Stimulated activated CD4-positive, alpha-beta T cell treated with anti-CD3 and anti-CD28 coated beads, Interleukin-1b, Interleukin-23, amount 100 ng/mL, for 4 hours (primary cell): ENCODE measurements around the gene PDAP1.
"Not testable (repeated sequence)": the region's sequence is repeated elsewhere in the genome, so short reads cannot be mapped to it uniquely, and the experiment has no call there.

ENCODE experiments used
- DNase-seq, 2 donors: peaks; one replicate each; pipeline ENCODE4 v3.0.0-alpha.2; 2020; ENCODE audit warnings: low read depth in 2 of 2

Gene PDAP1

DNA sequence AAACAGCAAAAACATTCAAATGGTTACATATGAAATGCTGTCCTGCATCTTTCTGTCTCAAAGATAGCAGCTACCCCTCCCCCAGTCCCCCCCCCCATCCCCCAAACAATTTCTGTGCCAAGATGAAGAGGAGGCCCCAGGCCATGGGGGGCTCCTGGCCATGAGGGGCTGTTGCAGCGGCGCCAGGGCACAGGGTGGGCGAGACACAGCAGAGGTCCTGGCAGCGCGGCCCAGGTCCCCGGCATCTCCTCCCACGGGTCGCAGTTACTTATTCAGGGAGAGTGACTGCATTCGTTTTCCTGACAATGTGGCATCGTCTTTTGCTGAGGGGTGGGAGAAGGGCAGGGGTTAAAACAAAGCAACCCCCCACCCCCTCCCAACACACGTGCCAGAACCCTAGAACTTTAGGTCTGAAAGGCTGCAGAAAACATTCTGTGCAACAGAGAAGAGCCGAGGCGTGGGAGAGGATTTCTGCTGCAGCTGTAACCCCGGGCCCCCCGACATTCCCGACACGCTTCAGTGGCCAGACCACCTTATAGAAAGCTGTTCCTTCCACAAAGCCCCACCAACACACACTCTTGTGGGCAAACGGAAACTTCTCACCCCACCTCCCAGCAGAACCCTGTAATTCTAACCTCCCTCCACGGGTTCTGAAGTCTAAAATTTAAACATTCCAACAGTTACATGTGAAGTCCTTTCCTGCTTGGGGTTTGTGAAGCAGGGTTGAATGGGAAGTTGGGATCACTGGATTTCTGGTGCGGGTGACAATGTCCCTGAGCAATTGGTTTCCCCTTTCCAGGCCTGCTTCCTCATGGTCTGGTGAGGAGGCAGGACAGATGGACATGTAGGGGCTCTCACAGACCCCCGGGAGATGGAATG, 11.7 kb downstream of the PDAP1 start:
- no peak for DNase-seq

DNA sequence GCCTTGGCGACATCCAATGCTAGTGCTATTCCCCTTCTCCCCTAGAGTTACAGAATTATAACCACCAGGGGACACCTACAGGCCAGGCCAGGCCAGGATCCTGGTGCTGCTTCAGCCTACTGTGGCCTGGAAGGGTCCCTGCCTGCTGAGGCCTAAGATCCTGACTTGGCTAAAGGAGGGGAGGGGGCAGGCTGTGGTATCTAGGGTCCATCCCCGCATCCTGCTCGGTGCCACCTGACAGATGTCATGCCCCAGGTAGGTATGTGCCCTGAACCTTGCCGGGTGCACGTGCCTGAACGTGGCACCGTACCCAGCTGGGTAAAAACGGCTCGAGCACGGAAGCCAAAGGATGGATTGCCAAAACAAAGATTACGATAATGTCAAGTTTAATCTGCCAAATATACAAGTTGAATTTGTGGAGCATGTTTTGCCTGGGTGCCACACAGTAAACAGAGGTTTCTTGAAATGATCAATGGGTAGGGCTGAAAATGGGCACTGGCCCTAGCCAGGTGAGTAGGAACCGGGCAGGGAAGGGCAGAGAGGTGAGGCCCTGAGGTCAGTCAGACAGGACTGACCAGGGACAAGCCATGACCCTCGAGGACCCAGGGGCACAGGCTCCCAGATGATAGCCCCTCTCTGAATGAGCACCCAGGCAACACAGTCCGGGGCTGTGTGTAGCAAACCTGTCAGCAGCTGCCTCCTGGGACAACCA, 12.6 kb downstream of the PDAP1 start:
- DNase-seq: no peak

DNA sequence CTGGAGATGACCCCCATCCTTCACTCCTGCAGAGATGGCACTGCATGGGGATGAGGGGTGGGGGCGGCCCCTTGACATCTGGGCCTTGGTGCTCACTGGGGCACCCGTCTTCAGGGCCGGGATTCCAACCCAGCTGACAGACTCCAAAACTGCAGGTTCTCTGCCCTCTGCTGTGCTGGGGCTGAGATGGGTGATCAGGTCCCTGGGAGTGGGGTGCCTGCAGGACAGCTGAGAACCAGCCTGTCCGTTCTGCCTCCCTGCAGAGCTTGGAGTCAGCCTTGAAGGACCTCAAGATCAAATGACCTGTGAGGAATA, 14.3 kb downstream of the PDAP1 start:
- DNase-seq: no peak

DNA sequence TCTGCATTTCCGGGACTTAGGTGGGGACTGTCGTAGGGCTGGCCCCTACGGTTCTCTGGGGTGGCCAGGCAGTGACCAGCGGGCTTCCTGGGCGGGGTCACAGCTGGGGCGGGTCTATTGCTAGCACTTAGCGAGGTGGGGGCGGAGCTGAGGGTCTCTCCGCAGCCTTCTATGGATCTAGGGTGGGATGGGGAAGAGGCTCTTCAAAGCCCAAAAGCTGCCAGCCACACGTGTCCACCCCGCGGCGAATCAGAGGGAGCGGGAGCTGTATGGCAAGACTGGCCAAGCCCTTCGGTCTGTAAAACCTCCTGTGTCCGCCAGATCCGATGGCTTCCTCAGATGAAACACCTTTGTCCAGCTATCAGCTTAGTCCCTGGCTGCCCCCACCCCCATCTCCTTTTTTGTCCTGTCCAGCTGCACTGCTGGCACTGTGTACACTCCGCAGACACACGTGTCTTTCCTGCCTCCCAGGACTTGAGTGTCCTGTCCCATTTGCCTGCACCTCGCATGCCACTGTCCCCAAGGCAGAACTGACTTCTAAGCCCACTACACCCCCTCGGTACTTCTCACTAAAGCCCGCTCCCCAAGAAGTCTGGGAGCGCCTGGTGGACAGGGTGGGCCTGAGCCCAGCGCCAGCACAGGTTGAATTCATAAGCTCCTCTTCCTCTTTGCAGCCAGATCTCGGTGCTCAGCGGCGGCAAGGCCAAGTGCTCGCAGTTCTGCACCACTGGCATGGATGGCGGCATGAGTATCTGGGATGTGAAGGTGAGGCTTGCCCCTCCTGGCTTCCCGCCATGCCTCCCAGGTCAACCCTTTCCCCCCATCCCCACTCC, 14.8 kb downstream of the PDAP1 start:
- DNase-seq: no peak

DNA sequence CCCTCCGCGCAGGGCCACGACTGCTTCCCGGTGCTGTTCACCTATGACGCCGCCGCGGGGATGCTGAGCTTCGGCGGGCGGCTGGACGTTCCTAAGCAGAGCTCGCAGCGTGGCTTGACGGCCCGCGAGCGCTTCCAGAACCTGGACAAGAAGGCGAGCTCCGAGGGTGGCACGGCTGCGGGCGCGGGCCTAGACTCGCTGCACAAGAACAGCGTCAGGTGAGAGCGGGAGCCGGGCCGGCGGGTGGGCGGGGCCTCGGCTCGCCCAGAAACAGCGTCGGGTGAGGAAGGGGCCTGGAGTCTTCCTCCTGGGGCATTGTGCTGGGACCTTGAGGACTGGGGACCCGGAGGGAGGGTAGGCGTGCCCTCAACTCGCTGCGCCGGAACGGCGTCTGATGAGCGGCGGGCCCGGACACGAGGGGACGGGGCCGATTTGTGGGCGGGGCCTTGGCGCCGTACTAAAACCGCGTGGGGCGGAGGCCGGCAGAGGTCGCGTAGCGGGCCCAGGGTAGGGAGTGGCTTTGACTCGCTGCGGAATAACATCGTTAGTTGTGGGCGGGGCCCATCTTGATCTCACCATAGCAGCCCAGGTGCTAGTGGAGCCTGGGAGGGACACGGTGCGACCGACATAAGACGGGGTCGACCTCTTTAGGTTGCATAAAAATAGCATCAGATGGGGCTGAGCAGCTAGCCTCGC, 15.6 kb downstream of the PDAP1 start:
- DNase-seq: peak; percentile 70 to 72

DNA sequence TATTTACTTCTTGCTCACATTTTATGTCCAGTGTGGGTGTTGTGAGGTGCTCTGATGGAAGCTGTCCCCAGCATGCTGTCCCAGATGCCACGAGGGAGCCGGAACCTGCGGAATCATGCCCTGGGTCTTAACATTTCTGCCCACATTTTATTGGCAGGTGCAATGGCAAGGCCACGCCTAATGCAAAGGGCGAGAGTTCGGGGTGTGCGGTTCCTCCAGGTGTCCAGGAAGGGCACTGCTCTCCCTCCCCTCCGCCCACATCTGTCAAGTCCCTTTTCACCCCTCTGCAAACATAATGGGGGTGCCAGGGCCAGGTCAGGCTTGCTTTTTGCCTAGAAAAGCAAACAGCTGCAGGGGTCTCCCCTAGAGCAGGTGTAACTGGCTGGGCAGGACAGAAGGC, 16.4 kb downstream of the PDAP1 start:
- DNase-seq: no peak

DNA sequence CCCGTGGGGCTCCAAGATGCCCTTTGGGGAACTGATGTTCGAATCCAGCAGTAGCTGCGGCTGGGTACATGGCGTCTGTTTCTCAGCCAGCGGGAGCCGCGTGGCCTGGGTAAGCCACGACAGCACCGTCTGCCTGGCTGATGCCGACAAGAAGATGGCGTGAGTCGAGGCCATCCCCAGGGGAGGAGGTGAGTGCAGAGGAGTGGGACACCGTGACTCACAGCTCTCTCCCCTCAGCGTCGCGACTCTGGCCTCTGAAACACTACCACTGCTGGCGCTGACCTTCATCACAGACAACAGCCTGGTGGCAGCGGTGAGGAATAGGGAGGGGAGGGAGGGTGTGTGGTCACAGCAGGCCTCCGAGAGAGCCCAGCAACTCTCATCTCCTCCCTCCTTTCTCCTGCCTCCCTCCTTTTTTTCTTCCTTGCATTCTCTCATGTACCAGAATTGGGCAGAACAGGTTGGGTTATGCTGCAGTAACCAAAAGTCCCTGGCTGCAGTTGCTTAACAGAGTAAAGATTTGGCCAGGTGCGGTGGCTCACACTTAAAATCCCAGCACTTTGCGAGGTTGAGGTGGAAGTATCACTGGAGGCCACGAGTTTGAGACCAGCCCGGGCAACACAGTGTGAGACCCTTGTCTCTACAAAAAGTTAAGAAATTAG, 17.3 kb downstream of the PDAP1 start:
- DNase-seq: no peak

DNA sequence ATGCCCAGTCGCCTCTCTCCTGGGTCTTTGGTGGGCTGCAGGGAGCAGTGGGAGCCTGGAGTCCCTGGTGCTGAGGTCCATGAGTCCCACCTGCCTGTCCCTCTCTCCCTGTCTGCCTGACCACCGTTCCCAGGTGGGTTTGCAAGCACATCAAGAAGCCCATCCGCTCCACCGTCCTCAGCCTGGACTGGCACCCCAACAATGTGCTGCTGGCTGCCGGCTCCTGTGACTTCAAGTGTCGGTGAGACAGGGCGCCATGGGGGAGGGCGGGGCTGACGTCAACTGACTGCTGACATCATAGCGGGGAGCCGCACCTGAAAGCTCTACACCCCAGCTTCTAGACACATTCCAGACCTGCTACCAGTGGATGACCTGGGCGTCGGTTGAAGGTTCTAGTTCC, 18.6 kb downstream of the PDAP1 start:
- DNase-seq: no peak

DNA sequence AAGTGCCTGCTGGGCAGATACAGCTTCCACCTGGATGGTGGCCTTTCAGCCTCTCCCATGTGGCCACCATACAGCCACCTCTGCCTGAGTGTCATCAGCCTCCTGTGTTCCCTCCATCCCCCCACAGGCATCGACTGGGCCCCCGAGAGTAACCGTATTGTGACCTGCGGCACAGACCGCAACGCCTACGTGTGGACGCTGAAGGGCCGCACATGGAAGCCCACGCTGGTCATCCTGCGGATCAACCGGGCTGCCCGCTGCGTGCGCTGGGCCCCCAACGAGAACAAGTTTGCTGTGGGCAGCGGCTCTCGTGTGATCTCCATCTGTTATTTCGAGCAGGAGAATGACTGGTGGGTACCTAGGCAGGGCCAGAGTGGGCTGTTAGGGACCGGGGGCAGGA, 20.5 kb downstream of the PDAP1 start:
- no peak for DNase-seq

DNA sequence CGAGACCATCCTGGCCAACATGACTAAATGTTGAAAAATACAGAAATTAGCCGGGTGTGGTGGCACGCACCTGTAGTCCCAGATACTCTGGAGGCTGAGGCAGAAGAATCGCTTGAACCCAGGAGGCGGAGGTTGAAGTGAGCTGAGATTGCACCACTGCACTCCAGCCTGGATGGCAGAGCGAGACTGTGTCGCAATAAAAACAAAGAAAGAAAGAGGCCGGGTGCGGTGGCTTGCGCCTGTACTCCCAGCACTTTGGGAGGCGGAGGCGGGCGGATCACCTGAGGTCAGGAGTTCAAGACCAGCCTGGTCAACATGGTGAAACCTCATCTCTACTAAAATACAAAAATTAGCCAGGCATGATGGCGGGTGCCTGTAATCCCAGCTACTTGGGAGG, 21.2 kb downstream of the PDAP1 start:
- DNase-seq: not testable (repeated sequence)

DNA sequence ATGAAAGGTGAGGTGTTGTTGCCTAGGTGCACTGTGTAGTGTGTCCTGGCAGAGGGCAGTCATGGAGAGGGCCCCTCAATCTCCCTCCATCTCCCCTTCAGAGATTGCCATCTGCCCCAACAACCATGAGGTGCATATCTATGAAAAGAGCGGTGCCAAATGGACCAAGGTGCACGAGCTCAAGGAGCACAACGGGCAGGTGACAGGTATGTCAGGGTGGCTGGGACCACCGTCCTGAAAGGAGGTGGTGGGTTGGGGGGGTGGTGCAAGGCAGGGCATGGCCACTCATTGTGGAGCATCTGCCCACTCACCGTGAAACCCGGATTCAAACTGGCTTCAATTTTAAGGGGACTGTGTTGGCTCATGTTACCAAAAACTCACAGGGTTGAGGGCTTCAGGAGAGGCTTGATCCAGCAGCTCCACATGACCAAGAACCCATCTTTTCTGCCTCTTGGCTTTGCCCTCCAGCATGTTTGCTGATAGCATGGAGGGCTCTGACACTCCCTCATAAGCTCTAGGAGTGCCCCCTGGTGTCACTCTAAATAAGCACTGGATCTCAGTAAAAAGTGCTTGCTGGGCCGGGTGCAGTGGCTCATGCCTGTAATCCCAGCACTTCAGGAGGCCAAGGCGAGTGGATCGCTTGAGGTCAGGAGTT, 21.7 kb downstream of the PDAP1 start:
- no peak for DNase-seq

DNA sequence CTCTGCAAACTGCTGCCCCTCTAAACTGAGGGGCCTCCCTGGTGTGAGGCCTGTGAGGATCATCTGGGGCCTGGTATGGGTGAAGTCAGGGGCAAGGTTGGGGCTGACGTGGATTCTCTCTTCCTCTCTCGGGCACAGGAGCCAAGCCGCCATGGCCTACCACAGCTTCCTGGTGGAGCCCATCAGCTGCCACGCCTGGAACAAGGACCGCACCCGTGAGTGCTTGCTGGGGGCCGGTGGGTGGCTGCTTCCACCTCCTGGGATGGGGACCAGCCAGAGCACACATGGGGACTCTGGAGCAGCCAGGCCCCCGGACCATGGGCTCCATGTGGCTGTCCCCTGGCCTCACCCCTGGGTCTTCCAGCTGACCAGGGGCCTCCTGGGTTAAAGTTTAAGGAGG, 22.8 kb downstream of the PDAP1 start:
- DNase-seq: no peak

DNA sequence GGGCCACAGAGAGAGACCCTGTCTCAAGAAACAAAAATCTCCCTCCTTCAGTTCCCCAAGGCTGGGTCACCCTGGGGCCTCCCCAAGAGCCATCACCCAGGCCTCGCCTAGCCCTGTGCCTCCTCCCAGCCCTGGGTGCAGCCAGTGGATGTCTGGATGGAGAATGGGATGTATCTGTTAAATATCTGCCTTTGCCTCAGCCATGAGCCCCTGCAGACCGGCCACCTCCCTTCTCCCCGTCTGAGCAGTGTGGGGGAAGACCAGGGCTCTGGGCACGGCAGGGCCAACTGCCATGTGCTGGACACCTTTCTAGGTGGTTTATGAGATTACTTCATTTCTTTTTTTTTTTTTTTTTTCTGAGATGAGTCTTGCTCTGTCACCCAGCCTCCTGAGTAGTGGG, 23.9 kb downstream of the PDAP1 start:
- DNase-seq: no peak

DNA sequence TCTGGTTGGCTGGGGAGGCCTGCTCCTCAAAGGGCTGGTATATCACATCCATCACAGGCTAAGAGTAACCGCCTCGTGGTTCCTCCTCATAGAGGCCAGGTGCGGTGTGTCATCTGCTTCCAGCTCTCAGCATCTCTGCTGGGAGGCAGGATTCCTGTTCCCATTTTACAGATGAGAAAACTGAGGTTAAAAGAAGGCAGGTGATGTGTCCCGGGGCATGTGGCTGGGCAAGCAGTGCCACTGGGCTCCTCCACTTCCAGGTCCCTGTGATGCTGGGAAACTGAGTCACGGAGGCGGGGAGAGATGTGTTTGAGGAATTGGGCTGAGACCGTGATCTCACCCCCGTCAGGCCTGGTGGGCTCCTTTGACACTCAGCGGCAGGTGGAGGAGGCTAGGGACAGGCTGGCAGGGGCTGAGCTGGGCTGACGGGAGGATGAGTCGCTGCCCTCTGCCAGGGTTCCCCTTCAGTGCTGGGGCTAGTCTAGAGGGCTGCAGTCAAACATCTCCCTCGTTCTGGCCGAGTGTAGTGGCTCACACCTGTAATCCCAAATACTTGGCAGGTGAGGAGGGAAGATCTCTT, 24.5 kb downstream of the PDAP1 start:
- no peak for DNase-seq

DNA sequence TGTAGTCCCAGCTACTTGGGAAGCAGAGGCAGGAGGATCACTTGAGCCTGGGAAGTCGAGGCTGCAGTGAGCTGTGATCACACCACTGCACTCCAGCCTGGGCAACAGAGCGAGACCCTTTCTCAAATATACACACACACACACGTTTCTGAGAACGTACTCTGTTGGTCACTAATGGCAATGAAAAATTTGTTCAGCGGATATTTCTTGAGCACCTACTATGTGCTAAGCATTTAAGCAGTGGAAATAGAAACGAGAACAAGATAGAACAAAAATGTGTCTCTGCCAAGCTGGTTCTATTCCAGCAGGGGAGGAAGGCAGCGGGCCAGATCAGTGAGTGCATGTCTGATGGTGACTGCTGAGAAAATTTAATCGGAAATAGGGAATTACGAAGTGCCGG, 25.2 kb downstream of the PDAP1 start:
- no peak for DNase-seq

DNA sequence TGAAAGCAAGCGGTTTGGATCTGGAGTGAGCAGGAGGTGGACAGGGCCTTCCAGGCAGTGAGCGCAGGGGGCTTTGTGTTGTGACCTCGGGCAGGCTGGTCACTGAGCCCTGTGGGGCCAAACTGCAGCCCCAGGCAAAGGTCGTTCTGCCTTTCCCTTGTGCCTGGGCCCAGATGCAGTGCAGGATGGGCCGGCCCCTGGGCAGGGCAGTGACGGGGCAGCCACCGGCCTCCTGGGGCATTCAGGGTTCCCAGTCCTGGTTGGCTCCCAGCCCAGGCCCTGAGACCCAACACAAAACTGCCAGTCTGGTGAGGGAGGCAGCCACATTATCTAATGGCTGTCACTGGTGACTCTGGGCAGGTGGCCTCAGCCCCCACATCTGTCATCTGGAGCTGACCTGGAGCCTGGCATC, 26.7 kb downstream of the PDAP1 start:
- DNase-seq: no peak

DNA sequence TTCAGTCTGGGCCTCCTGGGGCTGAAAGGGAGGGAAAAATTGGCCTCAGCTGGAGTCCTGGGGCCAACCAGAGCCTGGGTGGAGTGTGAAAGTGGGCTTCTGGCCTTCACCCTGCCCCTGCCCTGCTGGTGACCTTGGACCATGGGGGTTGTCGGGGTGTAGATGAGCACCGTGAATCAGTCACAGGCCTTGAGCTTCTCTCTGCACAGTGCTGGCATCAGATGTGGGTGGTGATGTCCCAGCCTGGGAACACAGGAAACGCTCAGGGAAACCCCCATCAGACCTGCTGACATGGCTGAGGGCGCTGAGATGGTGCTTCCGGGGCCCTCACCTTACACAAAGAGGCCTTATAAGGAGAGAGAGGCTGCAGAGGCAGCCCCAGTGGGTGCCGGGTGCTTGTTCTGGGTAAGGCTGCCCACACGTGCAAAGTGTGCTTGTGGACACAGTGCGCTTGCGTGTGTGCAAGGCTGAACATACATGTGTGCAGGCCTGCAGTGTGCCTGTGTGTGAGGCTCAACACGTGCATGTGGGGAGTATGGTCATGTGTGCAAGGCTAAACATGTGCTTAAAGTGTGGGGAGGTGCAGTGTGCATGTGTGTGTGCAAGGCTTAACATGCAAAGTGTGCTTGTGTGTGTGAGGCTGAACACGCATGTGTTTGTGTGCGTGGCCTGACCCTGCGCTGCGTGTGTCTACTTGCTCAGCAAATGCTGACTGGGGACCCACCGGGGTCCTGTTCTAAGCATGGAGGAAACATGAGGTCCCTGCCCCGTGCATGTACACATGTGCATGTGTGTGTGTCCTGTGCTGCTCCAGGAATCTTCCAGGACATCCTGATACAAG, 27.4 kb downstream of the PDAP1 start:
- DNase-seq: peak; percentile 68 to 82

DNA sequence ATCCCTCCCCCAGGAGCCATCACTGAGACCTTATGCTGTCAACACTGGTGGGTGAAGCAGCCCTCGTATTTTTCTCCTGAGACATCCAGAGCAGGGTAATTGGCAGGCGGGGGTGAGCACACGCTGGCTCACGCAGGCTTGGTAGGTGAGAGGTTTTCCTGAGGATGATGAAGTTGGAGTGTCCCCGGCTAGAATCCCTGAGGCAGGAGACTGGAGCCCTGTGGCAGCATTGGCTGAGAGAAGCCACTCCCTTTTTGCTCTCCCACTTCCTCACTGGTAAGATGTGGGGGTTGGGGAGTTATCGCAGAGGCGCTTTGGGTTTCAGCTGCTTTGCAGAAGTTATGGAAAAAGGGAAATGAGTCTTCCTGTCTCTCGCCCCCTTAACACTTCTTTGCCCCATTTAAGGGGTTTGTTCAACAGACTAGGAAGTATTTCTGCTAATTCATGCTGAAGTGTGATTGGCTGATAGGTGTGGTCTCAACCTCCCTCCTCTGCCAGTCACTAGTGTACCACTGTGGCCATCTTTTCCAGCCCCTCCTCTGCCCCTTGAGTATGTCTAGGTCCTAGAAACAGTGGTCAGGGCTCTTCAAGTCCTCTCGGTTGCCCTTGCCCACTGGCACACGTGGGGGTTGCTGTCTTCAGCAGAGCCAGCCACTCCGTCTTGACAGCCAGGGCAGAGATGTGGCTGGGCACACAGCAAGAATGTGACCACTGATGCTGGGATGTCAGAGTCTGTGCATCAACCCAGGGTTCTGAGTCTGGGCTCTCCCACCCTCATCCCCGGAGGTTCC, 28.2 kb downstream of the PDAP1 start:
- no peak for DNase-seq

DNA sequence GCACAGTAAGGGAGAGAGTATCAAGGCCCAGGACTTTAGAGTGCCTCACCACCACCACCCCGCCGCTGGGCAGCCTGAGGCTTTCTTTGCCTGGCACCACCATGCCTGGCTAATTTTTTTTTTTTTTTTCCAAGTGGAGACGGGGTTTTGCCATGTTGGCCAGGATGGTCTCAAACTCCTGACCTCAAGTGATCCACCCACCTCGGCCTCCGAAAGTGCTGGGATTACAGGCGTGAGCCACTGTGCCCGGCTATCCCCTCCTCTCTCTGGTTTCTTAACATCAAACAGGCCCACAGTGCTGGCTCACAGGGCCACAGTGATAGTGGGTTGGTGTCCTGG, 28.7 kb downstream of the PDAP1 start:
- DNase-seq: not testable (repeated sequence)
